ENCODE results near the gene HNRNPA3.

The HNRNPA3 gene

DNA sequence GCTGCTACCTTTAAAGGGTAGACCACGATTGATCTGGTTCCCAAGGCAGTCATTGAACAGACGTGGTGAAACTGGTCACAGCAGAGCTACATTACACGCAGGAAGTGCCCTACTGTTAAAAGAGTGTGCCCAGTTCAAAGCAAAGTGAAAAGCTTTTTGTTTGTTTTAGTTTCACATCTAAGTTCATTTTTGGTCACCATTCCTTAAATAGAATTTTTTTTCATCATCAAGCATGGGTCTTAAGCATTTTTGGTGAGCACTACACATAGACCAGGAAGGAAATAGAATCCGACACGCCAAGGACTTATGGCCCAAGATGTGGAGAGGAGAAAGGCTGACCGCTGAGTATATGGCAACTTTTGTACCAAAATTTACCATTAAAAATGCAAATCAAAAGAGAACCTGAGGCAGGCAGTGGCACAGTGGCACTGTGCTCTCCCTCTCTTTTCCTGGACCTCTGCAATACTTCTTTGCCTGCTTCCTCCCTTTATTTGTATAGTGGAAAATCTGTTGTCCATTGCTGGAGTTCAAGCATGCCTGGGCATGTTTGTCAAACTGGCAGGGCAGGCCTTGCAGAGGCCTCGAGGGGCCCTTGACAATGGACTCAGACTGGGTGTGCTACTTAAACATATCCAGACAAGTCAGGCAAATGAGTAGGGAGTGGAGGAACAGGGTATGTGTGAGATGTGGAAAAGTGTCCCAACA, 42.6 kb upstream of the HNRNPA3 start:
- peak overlapping the region; percentile 64 for H3K27ac ChIP-seq

GRCh38 chr2:177171418-177171865, 41.2 kb upstream of the HNRNPA3 start:
- Histone ChIP-seq H3K27ac (no peak overlapping the region), H3K9me3 (ENCODE audit: severe bottlenecking) (no peaks in the 10 kb centered on the region), H3K4me3 (ENCODE audit: low read depth, low read length) (no peak overlapping the region), H3K36me3 (no peaks in the 10 kb centered on the region), H3K27me3 (ENCODE audit: insufficient read depth, low read depth, severe bottlenecking) (no peaks in the 10 kb centered on the region)
- no peak for TF ChIP-seq CTCF (IDR thresholded peaks at IDR 0.05; ENCODE audit: low read depth, low read length)
- no peak for DNase-seq

More for the DNA sequence above, 42.6 kb upstream of the HNRNPA3 start:
- no peaks in the 10 kb centered on the region for H3K27me3 ChIP-seq (ENCODE audit: insufficient read depth, low read depth, severe bottlenecking)
- no peaks in the 10 kb centered on the region for H3K9me3 ChIP-seq (ENCODE audit: severe bottlenecking)
- H3K36me3 ChIP-seq: no peaks in the 10 kb centered on the region
- DNase-seq: peak; percentile 36
- no peak for TF ChIP-seq CTCF (IDR thresholded peaks at IDR 0.05; ENCODE audit: low read depth, low read length)
- no peak overlapping the region for H3K4me3 ChIP-seq (ENCODE audit: low read depth, low read length)

GRCh38 chr2:177172034-177172880, 40.3 kb upstream of the HNRNPA3 start:
- no peak for TF ChIP-seq CTCF (IDR thresholded peaks at IDR 0.05; ENCODE audit: low read depth, low read length)
- Histone ChIP-seq H3K9me3 (ENCODE audit: severe bottlenecking) (no peaks in the 10 kb centered on the region), H3K36me3 (no peaks in the 10 kb centered on the region), H3K27ac (no peak overlapping the region), H3K4me3 (ENCODE audit: low read depth, low read length) (no peak overlapping the region), H3K27me3 (ENCODE audit: insufficient read depth, low read depth, severe bottlenecking) (no peaks in the 10 kb centered on the region)
- DNase-seq: no peak

- Histone ChIP-seq H3K27me3 (ENCODE audit: insufficient read depth, low read depth, severe bottlenecking) (no peaks in the 10 kb centered on the region), H3K36me3 (no peaks in the 10 kb centered on the region), H3K27ac (no peak overlapping the region), H3K4me3 (ENCODE audit: low read depth, low read length) (no peak overlapping the region), H3K9me3 (ENCODE audit: severe bottlenecking) (no peaks in the 10 kb centered on the region)
- DNase-seq: no peak
- no peak for TF ChIP-seq CTCF (IDR thresholded peaks at IDR 0.05; ENCODE audit: low read depth, low read length)
Measured at GRCh38 chr2:177174486-177174885, 38.1 kb upstream of the HNRNPA3 start.

- TF ChIP-seq CTCF (IDR thresholded peaks at IDR 0.05; ENCODE audit: low read depth, low read length): no peak
- Histone ChIP-seq H3K36me3 (no peaks in the 10 kb centered on the region), H3K9me3 (ENCODE audit: severe bottlenecking) (no peaks in the 10 kb centered on the region)
Measured at GRCh38 chr2:177175917-177176668, 36.5 kb upstream of the HNRNPA3 start.

More at GRCh38 chr2:177175917-177176668, 36.5 kb upstream of the HNRNPA3 start:
- Histone ChIP-seq H3K27me3 (ENCODE audit: insufficient read depth, low read depth, severe bottlenecking) (no peaks in the 10 kb centered on the region), H3K4me3 (ENCODE audit: low read depth, low read length) (no peak overlapping the region), H3K27ac (no peak overlapping the region)
- no peak for DNase-seq
